Measurements from ENCODE around the gene EIF3CL. TPM values are rescaled to one million over a fixed set of nuclear protein-coding genes. Genes with fewer than 3 reads are reported as not detected.
"Not testable (repeated sequence)": the region's sequence is repeated elsewhere in the genome, so short reads cannot be mapped to it uniquely, and the experiment has no call there.

Gene EIF3CL
- total RNA-seq, result 10 to 100 TPM; 23.8 to 30.3 TPM
- total RNA-seq, result 0.12 to 0.30 reads per million in 2 donors

DNA sequence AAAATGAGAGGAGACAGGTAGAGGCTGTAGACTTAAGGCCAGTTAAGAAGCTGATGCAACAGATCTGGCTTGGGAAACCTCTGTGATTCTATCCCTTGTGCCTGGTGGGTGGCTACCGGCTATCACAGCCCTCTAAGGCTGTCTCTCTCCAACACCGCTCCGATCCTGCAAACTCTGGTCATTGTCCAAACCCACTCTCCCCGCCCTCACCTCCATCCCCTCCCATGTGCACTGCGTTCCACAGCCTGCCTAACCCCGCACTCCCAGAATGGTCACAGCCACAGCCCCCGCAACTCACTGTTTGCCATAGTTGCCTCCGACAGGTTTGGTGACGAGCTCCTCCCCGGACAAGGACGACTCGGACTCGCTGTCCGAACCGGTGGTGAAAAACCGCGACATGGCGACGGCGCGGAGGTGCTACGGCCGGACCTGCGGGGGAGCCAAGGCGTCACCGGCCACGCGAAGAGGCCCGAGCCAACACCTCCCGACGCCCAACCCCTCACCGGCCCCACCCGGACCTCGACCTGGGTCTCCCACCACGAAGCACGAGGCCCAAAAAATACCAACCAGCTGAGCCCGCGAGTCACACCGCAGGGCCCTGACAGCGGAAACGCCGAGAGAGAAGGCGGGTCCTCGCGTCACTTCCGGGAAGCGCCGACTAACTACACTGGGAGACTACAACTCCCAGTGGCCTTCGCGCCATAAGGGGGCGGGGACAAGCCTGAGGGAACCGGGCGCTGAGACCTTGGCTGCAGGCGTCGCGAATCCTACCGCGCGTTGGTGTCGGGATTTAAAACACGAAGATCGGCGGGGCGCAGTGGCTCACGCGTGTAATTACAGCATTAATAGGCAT, at the start of gene EIF3CL:
Gene EIF3CL (minus strand): TSS at position 622 of the 853 bp plus-strand sequence. CDS start 223 bp downstream, at position 399.
- H3K36me3 Mint-ChIP-seq (ENCODE audit: low read depth); H3K4me1 Mint-ChIP-seq; H3K27me3 Mint-ChIP-seq; H3K27ac Mint-ChIP-seq; DNase-seq; H3K9me3 ChIP-seq (ENCODE audit: control insufficient read depth, low read length, poor library complexity, severe bottlenecking): not testable (repeated sequence)
- peak within 1 kb of the TSS; percentile 39 for H3K4me3 Mint-ChIP-seq
- ATAC-seq, result peak; percentile 100

DNA sequence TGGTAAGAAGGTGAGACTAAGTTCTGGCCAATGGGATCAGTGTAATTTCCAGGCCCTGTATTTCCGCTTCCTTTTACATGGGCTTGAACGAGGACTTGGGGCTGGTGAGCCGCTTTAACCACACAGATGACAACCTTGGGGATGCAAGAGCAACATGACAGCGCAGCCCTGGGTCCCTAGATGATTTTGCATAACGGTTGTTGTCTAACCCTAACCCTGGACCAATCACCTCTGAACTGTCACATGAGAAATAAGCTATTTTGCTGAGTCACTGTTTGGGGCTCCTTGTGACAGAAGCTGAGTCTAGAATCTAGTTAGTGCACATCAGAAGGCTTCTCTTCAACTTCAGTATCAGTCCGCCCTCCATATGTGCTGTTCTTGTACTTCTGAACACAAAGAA, 43.4 kb upstream of the EIF3CL start:
- H3K36me3 Mint-ChIP-seq (ENCODE audit: low read depth); H3K9me3 ChIP-seq (ENCODE audit: control insufficient read depth, low read length, poor library complexity, severe bottlenecking); ATAC-seq; DNase-seq; H3K4me1 Mint-ChIP-seq; H3K4me3 Mint-ChIP-seq; H3K27me3 Mint-ChIP-seq; H3K27ac Mint-ChIP-seq: not testable (repeated sequence)

DNA sequence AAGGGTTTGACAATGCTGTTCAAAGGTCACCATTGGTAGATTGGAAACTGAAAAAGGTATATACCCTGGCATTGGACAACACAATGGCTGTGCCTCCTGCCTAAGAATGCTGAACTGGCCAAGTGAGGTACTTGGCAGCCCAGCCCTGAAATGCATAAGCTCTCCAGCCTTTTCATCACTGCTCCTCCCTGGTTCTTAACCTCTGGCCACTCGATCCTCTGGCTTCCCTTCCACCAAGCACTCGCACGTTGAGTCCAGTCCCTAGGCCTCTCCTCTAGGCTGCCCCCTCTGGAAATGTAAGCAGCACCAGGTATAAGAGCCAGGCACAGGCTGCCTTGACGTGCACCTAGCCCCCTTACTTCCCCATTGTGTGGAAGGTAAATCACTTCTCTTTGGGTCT, 42.7 kb upstream of the EIF3CL start:
- DNase-seq; H3K9me3 ChIP-seq (ENCODE audit: control insufficient read depth, low read length, poor library complexity, severe bottlenecking); H3K36me3 Mint-ChIP-seq (ENCODE audit: low read depth); H3K27me3 Mint-ChIP-seq; H3K27ac Mint-ChIP-seq; H3K4me3 Mint-ChIP-seq; H3K4me1 Mint-ChIP-seq; ATAC-seq: not testable (repeated sequence)

DNA sequence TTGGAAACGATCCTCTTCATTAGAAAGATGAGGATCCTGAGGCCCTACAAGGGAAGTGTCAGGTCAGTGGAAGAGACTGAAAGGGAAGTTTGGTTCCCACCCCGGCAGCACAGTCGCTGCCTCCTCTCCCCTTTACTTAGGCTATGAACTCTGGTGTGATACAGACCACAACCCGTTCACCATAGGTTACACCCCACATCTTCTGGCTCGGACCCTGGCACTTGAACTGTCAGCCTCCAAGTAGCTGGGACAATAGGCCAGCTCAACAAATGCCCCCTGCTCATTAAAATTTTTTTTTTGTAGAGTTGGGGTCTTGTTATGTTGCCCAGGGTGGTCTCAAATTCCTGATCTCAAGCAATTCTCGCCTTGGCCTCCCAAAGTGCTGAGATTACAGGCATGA, 40.3 kb upstream of the EIF3CL start:
- not testable (repeated sequence) for H3K4me1 Mint-ChIP-seq; H3K4me3 Mint-ChIP-seq; H3K27ac Mint-ChIP-seq; ATAC-seq; DNase-seq; H3K9me3 ChIP-seq (ENCODE audit: control insufficient read depth, low read length, poor library complexity, severe bottlenecking); H3K36me3 Mint-ChIP-seq (ENCODE audit: low read depth); H3K27me3 Mint-ChIP-seq

DNA sequence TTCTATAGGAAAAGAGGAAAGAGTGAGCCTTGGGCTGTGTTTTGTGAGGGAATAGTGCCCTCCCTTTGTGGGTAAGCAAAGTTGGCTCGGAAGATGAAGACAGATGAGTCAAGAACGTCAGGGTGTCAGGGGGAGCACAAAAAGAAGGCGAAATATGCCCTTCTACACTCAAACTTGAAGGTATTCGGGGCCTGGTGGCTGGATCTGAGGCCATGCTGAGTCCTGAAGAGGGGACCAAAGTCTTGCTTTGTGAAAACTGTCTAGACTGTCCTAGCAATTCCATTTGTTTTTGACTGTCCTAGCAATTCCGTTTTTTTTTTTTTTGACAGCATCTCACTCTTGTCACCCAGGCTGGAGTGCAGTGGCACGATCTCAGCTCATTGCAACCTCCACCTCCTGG, 35.3 kb upstream of the EIF3CL start:
- not testable (repeated sequence) for H3K36me3 Mint-ChIP-seq (ENCODE audit: low read depth); ATAC-seq; H3K4me3 Mint-ChIP-seq

GRCh38 chr16:28435340-28435739, 31.7 kb upstream of the EIF3CL start:
- not testable (repeated sequence) for ATAC-seq

More for the DNA sequence above, 35.3 kb upstream of the EIF3CL start:
- not testable (repeated sequence) for H3K4me1 Mint-ChIP-seq; H3K27me3 Mint-ChIP-seq; H3K9me3 ChIP-seq (ENCODE audit: control insufficient read depth, low read length, poor library complexity, severe bottlenecking); H3K27ac Mint-ChIP-seq; DNase-seq

GRCh38 chr16:28426060-28426680, 22.5 kb upstream of the EIF3CL start:
- H3K27ac Mint-ChIP-seq; H3K36me3 Mint-ChIP-seq (ENCODE audit: low read depth); H3K4me3 Mint-ChIP-seq; H3K9me3 ChIP-seq (ENCODE audit: control insufficient read depth, low read length, poor library complexity, severe bottlenecking); H3K27me3 Mint-ChIP-seq; H3K4me1 Mint-ChIP-seq; DNase-seq: not testable (repeated sequence)
- peak; percentile 91 for ATAC-seq

More at GRCh38 chr16:28435340-28435739, 31.7 kb upstream of the EIF3CL start:
- not testable (repeated sequence) for H3K4me1 Mint-ChIP-seq; H3K27me3 Mint-ChIP-seq; H3K9me3 ChIP-seq (ENCODE audit: control insufficient read depth, low read length, poor library complexity, severe bottlenecking); DNase-seq; H3K27ac Mint-ChIP-seq; H3K4me3 Mint-ChIP-seq; H3K36me3 Mint-ChIP-seq (ENCODE audit: low read depth)

DNA sequence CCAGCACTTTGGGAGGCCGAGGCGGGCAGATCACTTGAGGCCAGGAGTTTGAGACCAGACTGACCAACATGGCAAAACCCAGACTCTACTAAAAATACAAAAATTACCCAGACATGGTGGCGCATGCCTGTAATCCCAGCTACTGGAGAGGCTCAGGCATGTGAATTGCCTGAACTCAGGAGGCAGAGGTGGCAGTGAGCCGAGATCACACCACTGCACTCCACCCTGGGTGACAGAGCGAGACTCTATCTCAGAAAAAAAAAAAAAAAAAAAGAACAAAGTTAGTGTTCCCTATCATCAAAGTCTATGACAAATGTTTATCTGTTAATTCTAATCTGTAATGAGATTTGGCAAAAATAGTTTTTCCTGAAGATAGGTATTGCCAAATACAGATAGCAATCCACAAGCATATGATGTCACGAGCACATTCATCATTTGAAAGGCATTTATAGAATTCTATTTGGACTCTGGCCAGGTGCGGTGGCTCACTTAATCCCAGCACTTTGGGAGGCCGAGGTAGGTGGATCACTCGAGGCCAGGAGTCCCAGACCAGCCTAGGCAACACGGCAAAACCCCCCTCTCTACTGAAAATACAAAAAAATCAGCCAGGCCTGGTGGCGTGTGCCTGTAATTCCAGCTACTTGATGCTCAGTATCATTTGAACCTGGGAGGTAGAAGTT, 17.6 kb upstream of the EIF3CL start:
- not testable (repeated sequence) for H3K27me3 Mint-ChIP-seq; ATAC-seq; H3K4me1 Mint-ChIP-seq; H3K36me3 Mint-ChIP-seq (ENCODE audit: low read depth); H3K4me3 Mint-ChIP-seq; H3K27ac Mint-ChIP-seq; DNase-seq; H3K9me3 ChIP-seq (ENCODE audit: control insufficient read depth, low read length, poor library complexity, severe bottlenecking)

GRCh38 chr16:28417033-28417432, 13.4 kb upstream of the EIF3CL start:
- H3K4me1 Mint-ChIP-seq; H3K9me3 ChIP-seq (ENCODE audit: control insufficient read depth, low read length, poor library complexity, severe bottlenecking); H3K27ac Mint-ChIP-seq; ATAC-seq; H3K27me3 Mint-ChIP-seq; H3K36me3 Mint-ChIP-seq (ENCODE audit: low read depth); H3K4me3 Mint-ChIP-seq; DNase-seq: not testable (repeated sequence)

DNA sequence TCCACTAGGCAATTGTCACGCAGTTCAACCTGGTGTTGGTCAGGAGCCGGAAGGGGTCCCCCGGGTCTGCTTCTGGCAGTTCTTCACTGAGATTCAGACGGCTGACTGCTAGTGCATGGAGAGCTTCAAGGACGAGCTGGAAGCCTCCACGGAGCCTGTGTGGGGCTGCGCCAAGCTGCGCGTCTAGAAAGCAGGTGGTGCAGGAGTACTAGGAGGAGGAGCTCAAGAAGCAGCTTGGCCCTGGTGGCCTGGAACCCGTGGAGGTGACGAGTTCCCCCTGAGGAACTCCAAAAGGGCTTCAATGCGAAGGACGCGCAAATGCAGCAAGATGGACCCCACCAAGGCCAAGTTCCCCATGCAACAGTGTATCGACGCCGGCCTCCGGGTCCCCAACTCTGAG, 10.9 kb upstream of the EIF3CL start:
- not testable (repeated sequence) for H3K9me3 ChIP-seq (ENCODE audit: control insufficient read depth, low read length, poor library complexity, severe bottlenecking); H3K27me3 Mint-ChIP-seq; H3K4me3 Mint-ChIP-seq; H3K27ac Mint-ChIP-seq; ATAC-seq; H3K36me3 Mint-ChIP-seq (ENCODE audit: low read depth); H3K4me1 Mint-ChIP-seq
- peak in 1 of 3 donors; percentile 1 for DNase-seq

DNA sequence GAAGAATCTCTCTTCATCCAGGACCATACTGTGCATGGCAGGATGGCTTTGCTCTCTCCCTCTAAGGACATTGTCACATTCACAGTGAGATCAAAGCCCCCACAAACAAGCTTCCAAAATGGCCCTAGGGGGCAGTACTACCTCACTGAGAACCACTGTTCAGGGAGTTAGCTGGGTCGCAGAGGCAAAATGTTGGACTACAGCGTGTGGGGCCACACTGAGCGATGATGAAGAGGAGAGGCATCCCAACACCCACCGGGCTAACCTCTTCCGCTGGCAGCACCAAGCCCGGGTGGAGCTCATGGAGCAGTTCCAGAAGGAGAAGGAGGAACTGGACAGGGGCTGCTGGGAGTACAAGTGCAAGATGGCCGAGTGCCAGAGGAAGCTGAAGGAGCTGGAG, 9.9 kb upstream of the EIF3CL start:
- ATAC-seq; H3K4me3 Mint-ChIP-seq; H3K27me3 Mint-ChIP-seq; DNase-seq; H3K4me1 Mint-ChIP-seq; H3K36me3 Mint-ChIP-seq (ENCODE audit: low read depth); H3K9me3 ChIP-seq (ENCODE audit: control insufficient read depth, low read length, poor library complexity, severe bottlenecking); H3K27ac Mint-ChIP-seq: not testable (repeated sequence)

- not testable (repeated sequence) for DNase-seq; H3K4me1 Mint-ChIP-seq; H3K27me3 Mint-ChIP-seq; H3K27ac Mint-ChIP-seq; H3K4me3 Mint-ChIP-seq; H3K36me3 Mint-ChIP-seq (ENCODE audit: low read depth); H3K9me3 ChIP-seq (ENCODE audit: control insufficient read depth, low read length, poor library complexity, severe bottlenecking); ATAC-seq
Measured at GRCh38 chr16:28392054-28392453, 11.6 kb downstream of the EIF3CL start.

- not testable (repeated sequence) for DNase-seq; H3K27ac Mint-ChIP-seq; H3K9me3 ChIP-seq (ENCODE audit: control insufficient read depth, low read length, poor library complexity, severe bottlenecking); H3K27me3 Mint-ChIP-seq; H3K36me3 Mint-ChIP-seq (ENCODE audit: low read depth); ATAC-seq; H3K4me1 Mint-ChIP-seq; H3K4me3 Mint-ChIP-seq
Measured at GRCh38 chr16:28382177-28382867, 21.3 kb downstream of the EIF3CL start.
